ENCODE data around the gene GPC5.

- TF ChIP-seq, protein P1, sequence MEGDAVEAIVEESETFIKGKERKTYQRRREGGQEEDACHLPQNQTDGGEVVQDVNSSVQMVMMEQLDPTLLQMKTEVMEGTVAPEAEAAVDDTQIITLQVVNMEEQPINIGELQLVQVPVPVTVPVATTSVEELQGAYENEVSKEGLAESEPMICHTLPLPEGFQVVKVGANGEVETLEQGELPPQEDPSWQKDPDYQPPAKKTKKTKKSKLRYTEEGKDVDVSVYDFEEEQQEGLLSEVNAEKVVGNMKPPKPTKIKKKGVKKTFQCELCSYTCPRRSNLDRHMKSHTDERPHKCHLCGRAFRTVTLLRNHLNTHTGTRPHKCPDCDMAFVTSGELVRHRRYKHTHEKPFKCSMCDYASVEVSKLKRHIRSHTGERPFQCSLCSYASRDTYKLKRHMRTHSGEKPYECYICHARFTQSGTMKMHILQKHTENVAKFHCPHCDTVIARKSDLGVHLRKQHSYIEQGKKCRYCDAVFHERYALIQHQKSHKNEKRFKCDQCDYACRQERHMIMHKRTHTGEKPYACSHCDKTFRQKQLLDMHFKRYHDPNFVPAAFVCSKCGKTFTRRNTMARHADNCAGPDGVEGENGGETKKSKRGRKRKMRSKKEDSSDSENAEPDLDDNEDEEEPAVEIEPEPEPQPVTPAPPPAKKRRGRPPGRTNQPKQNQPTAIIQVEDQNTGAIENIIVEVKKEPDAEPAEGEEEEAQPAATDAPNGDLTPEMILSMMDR (IDR thresholded peaks at IDR 0.05; ENCODE audit: low read depth, low read length, missing input control): no peak
- TF ChIP-seq TAF1 (conservative IDR thresholded peaks at IDR 0.05): no peak
- TF ChIP-seq, protein P2, sequence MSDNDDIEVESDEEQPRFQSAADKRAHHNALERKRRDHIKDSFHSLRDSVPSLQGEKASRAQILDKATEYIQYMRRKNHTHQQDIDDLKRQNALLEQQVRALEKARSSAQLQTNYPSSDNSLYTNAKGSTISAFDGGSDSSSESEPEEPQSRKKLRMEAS (IDR thresholded peaks at IDR 0.05): no peak
- TF ChIP-seq EGR1 (IDR thresholded peaks at IDR 0.05; ENCODE audit: low read depth in 2 of 2): no peak
- TF ChIP-seq ZBTB33 (IDR thresholded peaks at IDR 0.05): no peak
- TF ChIP-seq JUND (IDR thresholded peaks at IDR 0.05): no peak
- no peak for TF ChIP-seq YY1 (IDR thresholded peaks at IDR 0.05)
- TF ChIP-seq, protein P3, sequence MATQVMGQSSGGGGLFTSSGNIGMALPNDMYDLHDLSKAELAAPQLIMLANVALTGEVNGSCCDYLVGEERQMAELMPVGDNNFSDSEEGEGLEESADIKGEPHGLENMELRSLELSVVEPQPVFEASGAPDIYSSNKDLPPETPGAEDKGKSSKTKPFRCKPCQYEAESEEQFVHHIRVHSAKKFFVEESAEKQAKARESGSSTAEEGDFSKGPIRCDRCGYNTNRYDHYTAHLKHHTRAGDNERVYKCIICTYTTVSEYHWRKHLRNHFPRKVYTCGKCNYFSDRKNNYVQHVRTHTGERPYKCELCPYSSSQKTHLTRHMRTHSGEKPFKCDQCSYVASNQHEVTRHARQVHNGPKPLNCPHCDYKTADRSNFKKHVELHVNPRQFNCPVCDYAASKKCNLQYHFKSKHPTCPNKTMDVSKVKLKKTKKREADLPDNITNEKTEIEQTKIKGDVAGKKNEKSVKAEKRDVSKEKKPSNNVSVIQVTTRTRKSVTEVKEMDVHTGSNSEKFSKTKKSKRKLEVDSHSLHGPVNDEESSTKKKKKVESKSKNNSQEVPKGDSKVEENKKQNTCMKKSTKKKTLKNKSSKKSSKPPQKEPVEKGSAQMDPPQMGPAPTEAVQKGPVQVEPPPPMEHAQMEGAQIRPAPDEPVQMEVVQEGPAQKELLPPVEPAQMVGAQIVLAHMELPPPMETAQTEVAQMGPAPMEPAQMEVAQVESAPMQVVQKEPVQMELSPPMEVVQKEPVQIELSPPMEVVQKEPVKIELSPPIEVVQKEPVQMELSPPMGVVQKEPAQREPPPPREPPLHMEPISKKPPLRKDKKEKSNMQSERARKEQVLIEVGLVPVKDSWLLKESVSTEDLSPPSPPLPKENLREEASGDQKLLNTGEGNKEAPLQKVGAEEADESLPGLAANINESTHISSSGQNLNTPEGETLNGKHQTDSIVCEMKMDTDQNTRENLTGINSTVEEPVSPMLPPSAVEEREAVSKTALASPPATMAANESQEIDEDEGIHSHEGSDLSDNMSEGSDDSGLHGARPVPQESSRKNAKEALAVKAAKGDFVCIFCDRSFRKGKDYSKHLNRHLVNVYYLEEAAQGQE (IDR thresholded peaks at IDR 0.05): no peak
- no peak for TF ChIP-seq ATF3 (IDR thresholded peaks at IDR 0.05)
These were observed 861.1 kb downstream of the GPC5 start for GRCh38 chr13:92259523-92259922.
